Stimulated activated CD8-positive, alpha-beta memory T cell treated with anti-CD3 and anti-CD28 coated beads, Interleukin-7, amount 100 ng/mL, for 48 hours (primary cell): ENCODE results near the gene ABCA5.
"Not testable (repeated sequence)": the region's sequence is repeated elsewhere in the genome, so short reads cannot be mapped to it uniquely, and the experiment has no call there.

Source experiments
- DNase-seq, 2 donors: peaks; one replicate each; pipeline ENCODE4 v3.0.0-alpha.2; 2020; ENCODE audit warnings: low read depth in 1 of 2; ENCODE audit errors: extremely low read depth in 1 of 2

The ABCA5 gene

GRCh38 chr17:69326377-69327059, 415 bp downstream of the ABCA5 start:
- no peak for DNase-seq

DNA sequence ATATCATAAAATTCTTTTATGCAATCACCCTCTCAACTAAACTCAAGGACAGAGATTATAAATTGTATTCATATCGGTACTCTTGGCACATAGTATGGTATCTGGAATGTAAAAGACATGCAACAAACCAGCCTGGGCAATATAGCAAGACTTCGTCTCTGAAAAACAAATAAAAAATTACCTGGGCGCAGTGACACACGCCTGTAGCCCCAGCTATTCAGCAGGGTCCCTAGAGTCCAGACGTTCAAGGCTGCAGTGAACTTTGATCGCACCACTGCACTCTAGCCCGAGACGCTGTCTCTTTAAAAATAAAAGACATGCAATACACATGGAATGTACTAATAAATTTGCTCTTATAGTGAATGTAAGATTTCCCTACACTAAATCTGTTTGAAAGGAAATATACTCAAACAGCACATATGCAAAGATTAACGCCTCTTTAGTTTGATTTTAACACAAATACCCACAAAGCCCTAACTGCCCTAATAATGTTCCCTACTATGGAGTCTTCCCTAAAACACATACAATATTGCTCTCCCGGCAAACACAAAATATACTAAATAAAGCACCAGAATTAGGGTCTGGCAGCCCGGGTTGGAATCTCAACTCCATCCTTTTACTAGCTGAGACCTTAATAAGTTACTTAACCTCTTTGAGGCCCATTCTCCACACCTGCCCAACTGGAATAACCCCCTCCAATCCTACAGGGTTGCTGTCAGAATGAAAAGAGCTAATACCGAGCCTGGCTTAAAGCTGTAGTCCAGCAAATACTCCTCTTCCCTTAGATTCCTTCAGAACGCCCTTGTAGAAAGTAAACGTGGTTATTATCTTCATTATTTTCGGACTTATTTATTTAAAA, 1.2 kb downstream of the ABCA5 start:
- no peak for DNase-seq

DNA sequence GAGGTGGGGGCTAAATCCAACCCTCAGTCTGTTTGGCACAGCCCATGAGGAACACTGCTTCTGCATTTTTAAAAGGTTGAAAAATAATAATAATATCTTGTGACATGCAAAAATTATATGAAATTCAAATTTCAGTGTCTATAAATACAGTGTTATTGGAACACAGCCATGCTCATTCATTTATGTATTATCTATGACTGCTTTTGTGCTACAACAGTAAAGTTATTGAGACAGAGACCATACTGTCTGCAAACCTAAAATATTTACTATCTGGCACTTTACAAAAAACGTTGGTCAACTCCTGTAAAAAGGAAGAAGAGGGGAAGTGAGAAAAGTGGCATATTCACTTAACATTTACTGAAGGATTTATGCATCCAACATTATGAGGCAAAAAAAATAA, 3.1 kb downstream of the ABCA5 start:
- no peak for DNase-seq

DNA sequence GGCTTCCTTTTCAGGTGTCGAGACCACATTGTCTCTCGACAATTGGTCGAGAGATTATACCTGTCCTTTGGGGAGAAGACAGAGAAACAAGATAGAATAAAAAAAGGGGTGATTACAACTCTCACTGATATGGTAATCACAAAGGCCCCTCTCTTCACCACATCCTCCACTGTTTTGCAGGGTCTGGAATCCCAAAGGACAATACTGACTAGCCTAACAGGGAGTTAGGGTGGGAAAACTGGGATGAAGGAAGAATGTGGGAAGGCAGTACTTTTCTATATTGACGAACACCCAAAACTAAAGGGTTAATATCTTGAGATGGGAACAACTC, 6.1 kb downstream of the ABCA5 start:
- DNase-seq, result no peak

- DNase-seq, result no peak
These were observed 6.6 kb downstream of the ABCA5 start for GRCh38 chr17:69320210-69320907.

DNA sequence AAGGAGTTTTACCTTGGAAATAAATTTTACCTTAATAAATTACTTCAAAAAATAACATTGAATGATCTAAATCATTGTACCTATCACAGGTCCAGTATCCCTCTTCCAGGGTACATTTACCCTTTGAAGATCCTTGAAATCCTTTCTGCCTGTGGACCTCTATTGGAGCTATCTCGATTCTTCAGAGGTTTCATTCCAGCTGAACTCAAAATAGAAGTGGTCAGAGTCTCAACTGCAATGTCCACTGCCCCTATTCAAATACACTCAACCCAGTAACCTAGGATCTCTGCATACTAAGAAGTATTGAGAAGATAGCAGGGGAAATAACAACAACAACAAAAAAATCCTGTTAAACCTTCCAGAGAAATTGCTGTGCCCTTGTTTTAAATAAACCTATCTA, 9.3 kb downstream of the ABCA5 start:
- no peak for DNase-seq

DNA sequence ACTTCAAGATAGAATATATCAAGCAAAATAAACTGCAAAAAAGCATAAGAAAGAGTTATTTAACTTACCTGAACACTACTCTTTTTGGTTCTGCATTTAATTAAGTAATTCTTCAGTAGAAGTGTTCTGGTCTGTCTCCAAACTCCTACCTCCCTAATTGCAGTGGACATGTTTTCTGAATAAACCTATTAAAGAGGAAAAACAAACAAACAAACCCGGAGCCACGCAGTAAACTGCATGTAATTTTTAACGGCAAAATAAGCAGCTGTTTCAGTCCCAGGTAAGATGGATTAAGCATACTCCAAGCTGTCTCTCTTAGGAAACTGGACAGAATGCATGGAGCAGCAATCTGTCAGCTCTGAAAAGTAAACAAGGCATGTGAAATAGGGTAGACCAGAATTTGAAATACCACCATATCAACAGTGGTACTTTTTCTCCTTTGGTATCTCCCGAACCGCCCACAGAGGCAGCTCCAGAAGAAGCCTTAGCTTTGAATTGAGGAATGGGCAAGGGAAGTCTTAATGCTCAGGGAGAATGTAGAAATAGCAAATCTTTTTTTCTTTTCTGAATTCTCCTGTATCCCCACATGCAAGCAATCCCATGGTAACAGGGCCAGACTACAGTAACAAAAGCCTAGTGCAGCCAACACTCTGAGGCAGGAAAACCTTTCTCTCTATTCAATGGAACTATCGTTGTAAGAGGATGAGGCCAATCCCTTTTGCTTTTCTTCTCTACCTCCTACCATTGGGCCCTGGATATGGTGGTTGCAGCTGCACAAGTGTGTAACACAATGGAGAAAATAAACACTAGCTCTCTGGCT, 12.5 kb downstream of the ABCA5 start:
- no peak for DNase-seq

DNA sequence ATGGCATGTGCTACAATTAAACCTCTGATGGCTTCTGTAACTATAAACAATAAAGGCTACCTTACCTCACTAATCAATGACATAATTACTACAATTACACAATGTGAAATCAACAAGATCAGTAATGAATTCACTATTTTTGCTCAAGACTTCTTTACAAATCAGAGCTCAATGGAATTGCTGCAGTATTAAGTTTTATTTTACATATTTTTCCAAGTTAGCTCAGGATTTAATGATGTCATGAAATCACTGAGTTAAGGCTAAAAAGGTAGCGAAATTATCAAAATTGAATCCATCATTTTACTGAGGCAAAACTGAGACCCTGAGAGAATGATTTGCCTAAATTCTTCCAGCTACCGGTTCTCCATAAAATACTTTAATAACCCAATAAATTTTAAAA, 21.8 kb downstream of the ABCA5 start:
- no peak for DNase-seq

DNA sequence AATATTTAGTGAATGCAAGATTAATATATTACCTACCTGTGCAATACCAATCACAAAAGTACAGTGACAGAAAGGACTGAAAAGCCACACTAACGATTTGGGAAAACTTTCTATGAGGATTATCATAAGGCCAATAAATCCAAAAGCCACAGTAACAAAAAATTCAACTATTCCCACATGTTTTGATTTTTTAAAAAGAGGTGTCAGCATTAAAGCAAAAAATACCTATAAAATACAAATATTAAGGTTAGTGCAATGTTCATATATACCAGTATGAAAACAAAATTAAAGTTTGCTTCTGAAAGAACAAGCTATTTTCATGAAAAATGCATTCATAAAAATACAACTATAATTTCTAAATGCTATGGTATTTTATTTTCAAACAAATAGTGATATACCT, 24.3 kb downstream of the ABCA5 start:
- DNase-seq, result no peak

GRCh38 chr17:69300222-69300621, 26.7 kb downstream of the ABCA5 start:
- DNase-seq, result no peak

DNA sequence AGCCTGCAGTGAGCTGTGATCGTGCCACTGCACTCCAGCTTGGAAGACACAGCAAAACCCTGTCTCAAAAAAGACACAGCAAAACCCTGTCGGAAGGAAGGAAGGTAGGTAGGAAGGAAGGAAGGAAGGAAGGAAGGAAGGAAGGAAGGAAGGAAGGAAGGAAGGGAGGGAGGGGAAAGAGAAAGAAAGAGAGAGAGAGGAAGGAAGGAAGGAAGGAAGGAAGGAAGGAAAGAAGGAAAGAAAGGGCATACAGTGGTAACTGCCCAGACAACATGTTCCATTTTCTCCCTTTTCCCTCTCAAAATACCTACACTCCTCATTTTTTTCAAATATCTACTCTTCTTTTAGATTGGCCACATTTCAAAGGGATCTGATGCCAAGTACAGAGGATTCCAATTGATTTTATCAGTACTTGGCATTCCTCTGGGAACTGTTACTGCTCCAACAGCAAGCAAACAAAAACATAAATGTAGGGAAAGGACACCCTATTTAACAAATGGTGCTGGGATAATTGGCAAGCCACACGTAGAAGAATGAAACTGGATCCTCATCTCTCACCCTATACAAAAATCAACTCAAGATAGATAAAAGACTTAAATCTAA, 28.7 kb downstream of the ABCA5 start:
- not testable (repeated sequence) for DNase-seq

GRCh38 chr17:69287168-69287567, 39.8 kb downstream of the ABCA5 start:
- no peak for DNase-seq

DNA sequence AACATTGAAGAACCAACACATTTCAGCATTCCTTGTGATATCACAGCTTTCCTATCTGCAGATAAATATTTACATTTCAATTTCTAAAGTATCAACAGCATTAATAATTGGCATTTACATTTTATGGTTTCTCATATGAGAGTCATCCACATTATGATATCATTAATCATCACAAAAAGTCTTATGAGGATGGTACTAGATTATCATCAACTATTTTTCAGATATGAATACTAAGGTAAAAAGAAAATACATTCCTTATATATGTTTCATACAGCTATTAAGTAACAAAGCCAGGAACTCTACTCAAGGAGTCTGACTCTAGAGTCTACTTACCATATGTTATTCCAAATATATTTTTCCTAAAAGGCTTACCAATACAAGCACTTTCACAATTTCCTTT, 40.7 kb downstream of the ABCA5 start:
- DNase-seq, result no peak

DNA sequence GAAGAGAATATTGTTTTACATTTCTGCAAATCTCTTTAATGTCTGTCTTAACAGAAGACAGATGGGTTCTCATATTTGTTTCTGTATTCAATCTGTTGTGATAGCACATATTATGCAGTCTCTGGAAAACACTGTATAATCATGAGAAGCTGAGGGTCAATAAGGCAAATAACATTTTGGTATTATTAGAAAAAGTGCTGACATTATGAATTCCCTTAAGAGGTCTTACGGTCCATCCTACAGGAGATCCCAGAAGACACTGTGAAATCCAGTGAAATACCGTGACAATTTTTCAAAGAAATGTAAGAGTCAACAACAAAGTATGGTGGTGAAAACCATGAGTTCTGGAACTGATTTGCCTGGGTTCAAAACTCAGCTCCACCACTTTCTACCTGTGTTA, 42.3 kb downstream of the ABCA5 start:
- no peak for DNase-seq

- DNase-seq, result no peak
These were observed 44.9 kb downstream of the ABCA5 start for GRCh38 chr17:69282002-69282401.

- DNase-seq, result not testable (repeated sequence)
These were observed 50.7 kb downstream of the ABCA5 start for GRCh38 chr17:69276279-69276678.

DNA sequence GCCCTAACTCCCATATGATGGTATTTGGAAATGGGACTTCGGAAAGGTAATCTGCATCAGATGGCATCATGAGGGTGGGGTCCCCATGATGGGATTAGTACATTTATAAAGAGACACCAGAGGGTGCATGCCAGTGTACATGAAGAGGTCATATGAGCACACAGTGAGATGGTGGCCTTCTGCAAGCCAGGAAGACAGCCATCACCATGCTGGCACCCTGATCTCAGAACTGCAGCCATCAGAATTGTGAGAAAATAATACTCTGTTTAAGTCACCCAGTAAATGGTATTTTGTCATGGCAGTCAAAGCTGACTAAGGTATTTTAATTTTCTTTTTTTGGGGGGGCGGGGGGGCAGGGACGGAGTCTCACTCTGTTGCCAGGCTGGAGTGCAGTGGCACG, 51.2 kb downstream of the ABCA5 start:
- DNase-seq, result no peak

DNA sequence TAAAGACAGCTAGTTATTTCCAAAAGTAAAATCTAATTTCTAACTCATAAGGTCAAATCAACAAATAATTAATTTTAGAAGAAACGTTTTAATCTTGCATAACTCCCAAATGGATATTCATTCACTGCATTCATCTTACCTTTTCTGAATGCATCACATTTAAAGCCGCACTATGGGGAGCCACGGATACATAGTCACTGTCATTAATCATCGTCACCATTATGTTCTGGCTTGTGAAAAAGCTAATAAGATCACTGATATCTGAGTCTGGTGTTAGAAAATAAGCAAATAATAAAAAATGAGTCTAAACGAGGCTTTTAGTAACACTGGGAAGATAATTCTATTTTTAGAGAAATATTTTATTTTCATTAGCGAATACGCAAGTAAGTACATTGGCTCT, 55.9 kb downstream of the ABCA5 start:
- no peak for DNase-seq

DNA sequence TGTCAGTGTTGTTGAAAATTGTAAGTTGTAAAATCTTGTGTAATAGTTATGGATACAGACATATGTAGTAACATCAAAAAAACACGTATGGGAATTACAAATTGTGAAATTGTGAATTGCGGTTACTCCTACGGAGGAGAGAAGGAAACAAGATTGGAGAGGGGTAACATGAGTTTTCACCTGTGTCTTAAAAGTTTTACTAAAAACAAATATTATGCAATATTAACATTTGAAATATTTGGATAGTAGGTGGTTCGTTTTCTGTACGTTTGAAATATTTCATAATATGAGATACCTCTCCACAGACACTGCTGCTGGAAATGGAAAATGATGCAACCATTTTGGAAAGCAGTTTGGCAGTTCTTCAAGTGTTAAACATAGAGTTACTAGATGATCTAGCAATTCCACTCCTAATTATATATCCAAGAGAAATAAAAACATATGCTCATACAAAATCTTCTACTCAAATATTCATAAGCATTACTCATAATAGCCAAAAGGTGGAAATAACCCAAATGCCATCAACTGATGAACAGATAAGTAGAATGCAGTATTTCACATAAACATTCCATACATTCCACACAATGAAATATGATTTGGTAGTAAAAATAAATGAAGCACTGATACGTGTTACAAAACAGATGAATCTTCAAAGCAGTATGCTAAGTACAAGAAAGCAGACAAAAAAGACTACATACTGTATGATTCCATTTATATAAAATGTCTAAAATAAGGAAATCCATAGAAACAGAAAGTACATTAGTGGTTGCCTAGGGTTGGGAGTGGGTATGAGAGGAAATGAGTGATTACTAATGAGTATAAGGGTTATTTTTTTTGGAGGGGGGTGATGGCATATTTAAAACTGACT, 57.6 kb downstream of the ABCA5 start:
- no peak for DNase-seq

GRCh38 chr17:69268543-69269014, 58.4 kb downstream of the ABCA5 start:
- DNase-seq, result no peak
